HG03139 (cell line): ENCODE results near the gene CPLX1.
"Not testable (repeated sequence)": the region's sequence is repeated elsewhere in the genome, so short reads cannot be mapped to it uniquely, and the experiment has no call there.

ENCODE experiments used
- ATAC-seq: cut with Tn5 transposase; IDR thresholded peaks from one replicate; pipeline ENCODE4 v1.9.1; 2021; ENCODE audit not compliant: unreplicated experiment

Gene CPLX1

GRCh38 chr4:779555-779954, 46.4 kb downstream of the CPLX1 start:
- no peak for ATAC-seq

GRCh38 chr4:777520-778262, 48.2 kb downstream of the CPLX1 start:
- no peak for ATAC-seq

DNA sequence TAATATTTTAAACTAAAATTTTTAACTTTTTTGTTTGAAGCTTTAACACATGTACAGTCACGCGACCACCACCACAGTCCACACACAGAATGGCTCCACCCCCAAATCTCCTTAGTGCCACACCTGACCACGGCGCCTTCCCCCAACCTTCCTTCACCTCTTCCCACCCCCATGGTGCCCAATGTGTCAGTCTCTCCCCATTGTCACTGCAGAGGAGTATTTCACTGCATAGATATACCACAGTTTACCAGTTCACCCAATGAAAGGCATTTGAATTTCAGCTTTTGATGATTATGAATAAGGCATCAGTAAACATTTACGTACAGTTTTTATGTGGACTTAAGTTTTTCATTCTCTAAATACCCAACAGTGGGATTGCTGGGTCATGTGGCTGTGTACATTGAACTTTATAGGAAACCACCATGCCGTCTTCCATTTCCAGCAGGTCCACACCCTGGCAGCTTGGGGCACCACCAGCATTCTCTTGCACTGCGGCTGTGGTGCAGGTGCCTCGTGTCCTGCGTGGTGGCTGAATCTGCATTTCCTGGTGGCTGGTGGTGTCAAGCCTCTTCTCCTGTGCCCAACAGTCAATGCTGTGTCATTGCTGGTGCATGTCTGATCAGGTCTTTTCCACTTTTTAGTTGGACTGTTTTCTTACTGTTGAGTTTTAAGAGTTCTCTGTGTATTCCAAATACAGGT, 49.0 kb downstream of the CPLX1 start:
- no peak for ATAC-seq

DNA sequence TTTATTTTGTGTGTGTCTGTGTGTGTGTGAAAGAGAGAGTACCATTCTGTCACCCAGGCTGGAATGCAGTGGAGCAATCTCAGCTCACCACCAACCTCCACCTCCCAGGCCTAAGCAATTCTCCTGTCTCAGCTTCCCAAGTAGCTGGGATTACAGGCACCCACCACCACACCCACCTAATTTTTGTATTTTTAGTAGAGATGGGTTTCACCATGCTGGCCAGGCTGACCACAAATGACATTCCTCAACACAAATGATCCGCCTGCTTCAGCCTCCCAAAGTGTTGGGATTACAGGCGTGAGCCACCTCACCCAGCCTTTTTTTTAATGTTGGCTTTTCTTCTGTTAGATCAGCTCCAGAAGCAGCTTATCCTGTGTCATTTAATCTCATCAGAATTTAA, 50.4 kb downstream of the CPLX1 start:
- ATAC-seq, result not testable (repeated sequence)

GRCh38 chr4:774419-775092, 51.4 kb downstream of the CPLX1 start:
- ATAC-seq, result not testable (repeated sequence)

DNA sequence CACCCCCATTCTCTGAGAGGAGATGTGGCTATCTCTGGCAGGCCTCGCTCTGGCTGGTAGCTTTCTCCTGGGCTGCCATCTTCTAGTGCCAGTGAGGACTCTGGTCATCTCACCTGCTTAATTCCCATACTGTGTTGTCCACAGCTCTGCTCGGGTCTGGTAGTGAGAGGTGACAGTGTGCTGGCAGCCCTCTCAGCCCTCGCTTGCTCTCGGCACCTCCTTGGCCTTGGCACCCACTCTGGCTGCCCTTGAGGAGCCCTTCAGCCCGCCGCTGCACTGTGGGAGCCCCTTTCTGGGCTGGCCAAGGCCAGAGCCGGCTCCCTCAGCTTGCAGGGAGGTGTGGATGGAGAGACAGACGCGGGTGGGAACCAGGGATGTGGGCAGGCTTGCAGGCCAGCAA, 52.7 kb downstream of the CPLX1 start:
- ATAC-seq, result no peak

GRCh38 chr4:772776-773175, 53.2 kb downstream of the CPLX1 start:
- ATAC-seq, result no peak

DNA sequence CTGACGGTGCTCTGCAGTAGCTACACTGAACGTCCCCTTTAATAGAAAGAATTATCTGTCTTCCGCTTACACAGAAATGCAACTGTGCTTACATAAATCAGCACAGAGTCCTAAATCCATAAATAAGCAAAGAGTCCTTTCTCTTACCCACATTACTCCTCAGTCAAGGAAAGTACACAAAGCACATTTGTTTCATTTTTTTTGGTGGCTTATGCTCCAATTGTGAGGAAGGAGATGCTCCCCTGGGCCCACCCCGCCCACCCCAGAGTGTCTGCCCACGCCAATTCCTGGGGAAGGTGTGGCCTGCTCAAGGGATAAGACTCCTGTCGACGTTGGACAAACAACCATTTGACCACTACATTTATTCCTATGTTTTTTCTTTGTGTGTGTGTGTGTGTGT, 53.8 kb downstream of the CPLX1 start:
- ATAC-seq, result no peak

DNA sequence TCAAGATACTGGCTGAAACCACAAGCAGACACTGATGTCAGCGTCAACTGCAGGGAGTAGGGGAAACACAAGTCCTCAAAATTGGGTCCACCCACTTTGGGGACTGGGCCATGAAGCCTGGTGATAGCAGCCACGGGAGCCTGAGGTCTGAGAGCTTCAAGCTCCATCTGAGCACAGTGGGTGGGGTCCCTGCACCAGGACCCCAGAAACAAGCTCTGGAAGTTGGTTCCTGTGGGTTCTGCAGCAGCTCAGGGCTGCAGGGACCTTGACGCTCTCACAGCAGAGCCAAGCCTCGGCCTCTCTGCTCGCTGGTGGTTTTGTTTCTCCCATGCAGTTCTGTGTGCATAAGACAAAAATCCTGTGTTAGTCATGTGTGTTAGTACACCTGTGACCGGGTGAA, 54.5 kb downstream of the CPLX1 start:
- ATAC-seq, result no peak

DNA sequence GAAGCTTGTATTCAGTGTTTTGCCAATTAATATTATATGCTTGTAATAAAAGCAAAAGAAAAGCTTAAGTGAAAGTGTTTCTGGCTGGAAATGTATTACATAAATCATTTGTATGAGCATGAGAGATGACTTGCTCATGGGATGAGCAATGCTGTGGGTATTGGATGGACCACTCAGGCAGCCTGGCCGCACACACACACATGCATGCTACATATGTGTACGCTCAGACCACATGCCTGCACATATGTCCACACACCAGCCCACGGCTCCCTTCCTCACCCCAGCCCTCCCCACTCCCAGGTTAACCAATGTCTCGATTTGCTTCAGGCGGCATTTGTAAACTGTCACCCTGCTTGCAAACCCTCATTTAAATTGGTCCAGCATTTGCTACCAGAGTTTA, 55.9 kb downstream of the CPLX1 start:
- no peak for ATAC-seq

DNA sequence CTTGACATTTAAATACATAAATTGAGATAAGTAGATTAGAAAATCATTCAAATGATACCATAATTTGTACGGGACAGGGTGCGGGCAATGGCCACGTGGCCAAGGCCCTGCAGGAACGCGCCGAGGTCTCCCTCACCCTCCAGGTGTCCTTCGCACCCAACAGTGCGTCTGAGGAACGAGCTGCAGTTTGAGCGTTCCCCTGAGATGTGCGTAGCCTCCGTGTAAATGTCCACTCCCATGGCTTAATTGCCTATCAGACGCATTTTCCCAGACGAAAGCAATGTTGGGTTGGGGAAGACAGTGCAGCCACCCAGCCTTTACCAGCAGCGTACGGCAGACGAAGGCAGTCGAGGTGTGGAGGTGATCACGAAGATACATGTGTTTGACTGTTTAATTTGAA, 56.4 kb downstream of the CPLX1 start:
- ATAC-seq, result no peak

- no peak for ATAC-seq
These were observed 56.9 kb downstream of the CPLX1 start for GRCh38 chr4:768995-769394.

- ATAC-seq, result no peak
These were observed 57.9 kb downstream of the CPLX1 start for GRCh38 chr4:768076-768475.

- no peak for ATAC-seq
These were observed 59.2 kb downstream of the CPLX1 start for GRCh38 chr4:766559-767283.

- ATAC-seq, result no peak
These were observed 59.8 kb downstream of the CPLX1 start for GRCh38 chr4:766152-766515.

DNA sequence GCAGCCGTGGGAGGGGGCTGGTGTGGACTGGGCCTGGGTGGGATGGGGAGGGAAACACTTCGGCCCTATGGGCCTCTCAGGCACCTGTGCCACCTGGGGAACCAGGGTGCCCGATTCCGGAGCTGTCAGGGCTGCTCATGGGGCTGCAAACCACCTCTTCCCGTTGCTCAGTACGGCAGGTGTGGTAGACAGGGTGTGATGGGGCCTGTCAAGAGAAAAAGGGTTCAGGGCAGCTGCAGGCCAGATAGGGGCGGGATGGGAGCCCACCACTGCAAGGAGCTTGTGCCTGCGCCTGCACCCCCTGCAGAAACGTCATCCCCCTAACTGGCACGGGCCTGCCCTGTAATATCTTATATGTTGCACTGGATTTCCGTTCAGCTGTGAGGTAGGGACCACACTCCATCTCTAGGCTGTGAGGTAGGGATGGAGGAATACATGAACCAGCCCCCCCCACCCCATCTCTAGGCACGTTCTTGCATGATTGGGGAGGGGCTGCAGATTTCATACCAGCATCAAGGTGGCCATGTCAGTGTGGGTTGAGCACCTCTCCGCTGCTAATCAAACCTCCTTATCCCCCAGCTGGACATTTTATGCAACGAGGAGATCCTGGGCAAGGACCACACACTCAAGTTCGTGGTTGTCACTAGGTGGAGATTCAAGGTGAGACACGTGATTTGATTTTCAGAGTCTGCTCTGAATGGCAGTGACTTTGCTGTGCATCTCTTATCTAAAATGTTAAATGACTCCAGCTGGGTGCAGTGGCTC, 61.3 kb downstream of the CPLX1 start:
- ATAC-seq, result no peak

- ATAC-seq, result no peak
These were observed 62.0 kb downstream of the CPLX1 start for GRCh38 chr4:763922-764321.

- no peak for ATAC-seq
These were observed 62.6 kb downstream of the CPLX1 start for GRCh38 chr4:763191-763810.

GRCh38 chr4:762211-763190, 63.4 kb downstream of the CPLX1 start:
- ATAC-seq, result no peak
